ENCODE measurements around the gene DRG2. TPM values are rescaled to one million over a fixed set of nuclear protein-coding genes. Genes with fewer than 3 reads are reported as not detected.

Gene DRG2
- polyA plus RNA-seq, 1 experiment, result 31.5 TPM

DNA sequence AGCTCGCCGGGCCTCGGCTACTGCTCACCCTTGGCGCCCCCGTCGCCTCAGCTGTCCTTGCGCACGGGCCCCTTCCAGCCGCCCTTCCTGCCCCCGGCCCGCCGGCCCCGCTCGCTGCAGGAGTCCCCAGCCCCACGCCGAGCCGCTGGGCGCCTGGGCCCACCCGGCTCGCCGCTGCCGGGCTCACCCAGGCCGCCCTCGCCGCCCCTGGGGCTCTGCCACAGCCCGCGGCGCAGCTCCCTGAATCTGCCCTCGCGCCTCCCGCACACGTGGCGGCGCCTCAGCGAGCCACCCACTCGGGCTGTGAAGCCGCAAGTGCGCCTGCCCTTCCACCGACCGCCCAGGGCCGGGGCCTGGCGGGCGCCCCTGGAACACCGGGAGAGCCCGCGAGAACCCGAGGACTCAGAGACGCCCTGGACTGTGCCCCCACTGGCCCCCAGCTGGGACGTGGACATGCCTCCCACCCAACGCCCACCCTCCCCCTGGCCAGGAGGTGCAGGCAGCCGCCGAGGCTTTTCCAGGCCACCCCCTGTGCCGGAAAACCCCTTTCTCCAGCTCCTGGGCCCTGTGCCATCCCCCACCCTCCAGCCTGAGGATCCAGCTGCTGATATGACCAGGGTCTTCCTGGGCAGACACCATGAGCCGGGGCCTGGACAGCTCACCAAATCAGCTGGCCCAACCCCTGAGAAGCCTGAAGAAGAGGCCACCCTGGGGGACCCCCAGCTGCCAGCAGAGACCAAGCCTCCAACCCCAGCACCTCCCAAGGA is 33.6 kb downstream of the DRG2 start:
- POLR2A ChIA-PET, result no interaction called here
- TF ChIP-seq, protein P1, sequence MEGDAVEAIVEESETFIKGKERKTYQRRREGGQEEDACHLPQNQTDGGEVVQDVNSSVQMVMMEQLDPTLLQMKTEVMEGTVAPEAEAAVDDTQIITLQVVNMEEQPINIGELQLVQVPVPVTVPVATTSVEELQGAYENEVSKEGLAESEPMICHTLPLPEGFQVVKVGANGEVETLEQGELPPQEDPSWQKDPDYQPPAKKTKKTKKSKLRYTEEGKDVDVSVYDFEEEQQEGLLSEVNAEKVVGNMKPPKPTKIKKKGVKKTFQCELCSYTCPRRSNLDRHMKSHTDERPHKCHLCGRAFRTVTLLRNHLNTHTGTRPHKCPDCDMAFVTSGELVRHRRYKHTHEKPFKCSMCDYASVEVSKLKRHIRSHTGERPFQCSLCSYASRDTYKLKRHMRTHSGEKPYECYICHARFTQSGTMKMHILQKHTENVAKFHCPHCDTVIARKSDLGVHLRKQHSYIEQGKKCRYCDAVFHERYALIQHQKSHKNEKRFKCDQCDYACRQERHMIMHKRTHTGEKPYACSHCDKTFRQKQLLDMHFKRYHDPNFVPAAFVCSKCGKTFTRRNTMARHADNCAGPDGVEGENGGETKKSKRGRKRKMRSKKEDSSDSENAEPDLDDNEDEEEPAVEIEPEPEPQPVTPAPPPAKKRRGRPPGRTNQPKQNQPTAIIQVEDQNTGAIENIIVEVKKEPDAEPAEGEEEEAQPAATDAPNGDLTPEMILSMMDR (IDR thresholded peaks at IDR 0.05; ENCODE audit: low read depth, low read length), result no peak

DNA sequence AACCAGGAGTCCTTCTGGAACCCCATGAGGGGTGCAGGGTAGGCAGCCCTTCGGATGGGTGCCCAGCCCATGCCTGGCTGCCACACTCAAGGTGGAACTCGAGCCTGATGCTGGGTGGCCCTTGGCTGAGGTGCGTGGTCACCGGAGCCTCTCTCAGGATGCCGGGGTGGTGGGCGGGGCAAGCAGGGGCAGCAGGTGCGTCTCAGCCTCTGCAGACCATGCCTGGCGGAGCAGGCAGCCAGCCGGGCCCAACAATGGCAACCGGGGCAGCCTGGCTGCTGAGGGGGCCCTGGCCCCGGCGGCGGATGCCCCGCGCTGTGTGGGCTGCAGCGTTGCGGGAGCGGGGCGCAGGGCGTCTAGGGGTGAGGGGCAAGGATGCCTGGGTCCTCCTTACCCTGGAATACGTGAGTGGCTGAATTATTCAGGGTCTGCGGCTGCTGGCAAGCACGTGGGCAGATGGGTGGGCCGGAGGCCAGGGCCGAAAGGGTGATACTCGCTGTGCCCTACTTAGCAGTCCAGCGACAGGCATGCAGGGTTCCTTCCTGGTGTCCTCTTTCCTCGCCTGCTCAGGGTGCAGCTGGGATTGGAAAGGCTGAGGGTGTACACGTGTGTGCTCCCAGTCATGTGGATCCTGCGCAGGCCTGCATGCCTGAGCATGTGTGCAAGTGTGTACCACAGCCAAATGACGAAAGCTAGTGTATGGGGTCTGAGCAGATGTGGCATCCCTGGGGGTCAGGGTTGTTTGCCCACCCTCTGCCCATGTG is 35.4 kb downstream of the DRG2 start:
- DNase-seq (ENCODE audit: low read depth, low spot score), result no peak
- ChIA-PET POLR2A (no interaction called here), CTCF (no interaction called here)
- TF ChIP-seq, protein P1 (IDR thresholded peaks at IDR 0.05; ENCODE audit: low read depth, low read length), result no peak
- Histone ChIP-seq H3K9me3 (ENCODE audit: control insufficient read depth, insufficient read depth, low read length) (peaks cover 28% of the 10 kb centered on the region), H3K27me3 (ENCODE audit: control insufficient read depth, insufficient read depth, low read length) (peaks cover 5% of the 10 kb centered on the region), H3K4me3 (ENCODE audit: low read depth, low read length) (no peak overlapping the region), H3K27ac (ENCODE audit: low read depth, low read length) (no peak overlapping the region)

More for the DNA sequence above, 33.6 kb downstream of the DRG2 start:
- Histone ChIP-seq H3K4me3 (ENCODE audit: low read depth, low read length) (no peak overlapping the region), H3K9me3 (ENCODE audit: control insufficient read depth, insufficient read depth, low read length) (peaks cover 28% of the 10 kb centered on the region), H3K27me3 (ENCODE audit: control insufficient read depth, insufficient read depth, low read length) (no peaks in the 10 kb centered on the region), H3K27ac (ENCODE audit: low read depth, low read length) (no peak overlapping the region)
- DNase-seq (ENCODE audit: low read depth, low spot score), result no peak
- CTCF ChIA-PET, result no interaction called here

DNA sequence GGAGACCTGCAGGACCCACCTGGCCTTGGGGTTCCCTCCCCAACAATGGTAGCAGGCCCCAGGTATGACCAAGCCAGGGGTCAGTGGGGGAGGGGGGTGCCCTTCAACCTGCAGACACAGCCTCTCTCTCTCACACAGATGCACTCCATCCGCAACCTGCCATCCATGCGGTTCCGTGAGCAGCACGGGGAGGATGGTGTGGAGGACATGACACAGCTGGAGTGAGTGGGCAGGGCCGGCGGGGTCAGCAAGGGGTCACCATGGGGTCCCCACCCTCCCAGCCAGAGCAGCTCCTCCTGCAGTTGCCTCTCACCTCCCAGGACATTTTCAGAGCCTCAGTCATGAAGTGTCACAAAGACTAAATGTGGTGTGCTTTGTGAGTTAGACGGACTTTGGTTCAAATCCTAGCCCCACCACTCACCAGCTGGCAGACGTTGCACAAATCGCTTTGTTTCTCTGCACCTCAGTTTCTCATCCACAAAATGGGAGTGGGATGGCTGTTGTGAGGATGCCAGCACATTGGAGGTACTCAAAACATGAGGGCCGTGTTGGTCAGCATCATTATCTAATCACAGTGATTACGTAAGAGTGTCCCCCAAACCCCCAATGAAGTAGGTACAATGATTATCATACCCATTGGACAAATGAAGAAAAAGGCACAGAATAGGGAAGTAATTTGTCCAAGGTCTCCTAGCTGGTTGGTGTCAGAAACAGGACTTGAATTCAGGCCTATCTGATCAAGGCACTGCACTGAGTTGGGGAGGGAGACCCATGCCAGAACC is 36.8 kb downstream of the DRG2 start:
- CTCF ChIA-PET, result no interaction called here
- Histone ChIP-seq H3K4me3 (ENCODE audit: low read depth, low read length) (no peak overlapping the region), H3K9me3 (ENCODE audit: control insufficient read depth, insufficient read depth, low read length) (peaks cover 15% of the 10 kb centered on the region), H3K27ac (ENCODE audit: low read depth, low read length) (no peak overlapping the region), H3K27me3 (ENCODE audit: control insufficient read depth, insufficient read depth, low read length) (peaks cover 5% of the 10 kb centered on the region)
- POLR2A ChIA-PET, result no interaction called here
- TF ChIP-seq, protein P1 (IDR thresholded peaks at IDR 0.05; ENCODE audit: low read depth, low read length), result no peak
- DNase-seq (ENCODE audit: low read depth, low spot score), result no peak

DNA sequence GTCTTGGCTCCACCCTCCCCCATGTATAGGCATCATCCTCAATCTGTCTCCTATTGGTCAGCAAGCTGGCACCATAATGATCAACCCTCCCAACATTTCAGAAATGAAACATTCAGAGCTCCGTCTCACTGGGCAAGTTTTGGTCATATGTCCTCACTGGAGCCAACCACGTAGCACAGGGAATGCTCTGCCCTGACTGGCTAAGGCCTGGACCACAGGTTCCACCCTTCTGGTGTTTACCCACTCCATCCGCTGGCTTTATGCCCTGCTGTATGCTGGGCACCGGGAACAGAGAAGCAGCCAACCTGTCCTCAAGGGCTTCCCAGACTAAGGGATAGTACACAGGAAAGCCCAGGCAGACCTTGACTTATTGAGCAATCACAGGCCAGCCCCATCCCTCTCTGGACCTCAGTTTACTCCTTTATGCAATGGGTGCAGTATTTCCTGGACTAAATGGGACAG is 41.3 kb downstream of the DRG2 start:
- peak; percentile 34 for DNase-seq (ENCODE audit: low read depth, low spot score)
- ChIA-PET CTCF (interaction anchor here (1.2 kb wide), 1 partner anchor 35 kb away, joined by 3 read pairs; no protein-coding TSS in a partner anchor), POLR2A (interaction anchor here (0.9 to 1.0 kb wide), 2 partner anchors 10 to 11 kb away, joined by 3 to 4 read pairs; no protein-coding TSS in a partner anchor)
- H3K4me3 ChIP-seq (ENCODE audit: low read depth, low read length), result no peak overlapping the region
- peaks cover 16% of the 10 kb centered on the region for H3K27me3 ChIP-seq (ENCODE audit: control insufficient read depth, insufficient read depth, low read length)
- TF ChIP-seq, protein P1 (IDR thresholded peaks at IDR 0.05; ENCODE audit: low read depth, low read length), result no peak
- no peak overlapping the region for H3K27ac ChIP-seq (ENCODE audit: low read depth, low read length)
- H3K9me3 ChIP-seq (ENCODE audit: control insufficient read depth, insufficient read depth, low read length), result no peaks in the 10 kb centered on the region
